ENCODE measurements around the gene SUCO.

DNA sequence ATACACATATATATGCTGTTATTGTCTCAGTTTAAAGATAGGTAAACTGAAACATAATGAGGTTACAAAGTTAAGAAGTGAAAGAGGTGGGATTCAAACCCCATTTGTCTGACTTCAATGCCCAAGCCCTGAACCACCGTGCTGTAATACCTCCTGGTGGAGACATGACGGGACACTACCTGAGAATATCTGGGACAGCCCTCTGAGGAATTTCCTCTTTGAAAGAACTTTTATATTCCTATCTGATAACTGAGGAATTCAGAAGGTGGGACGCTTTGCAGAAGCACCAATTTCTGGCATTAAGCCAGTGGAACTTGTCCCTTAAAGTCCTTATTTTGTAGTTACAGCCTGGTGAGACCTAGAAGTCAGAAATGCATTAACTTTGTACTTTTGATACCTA lies 93.9 kb downstream of the SUCO start:
- no peak for TF ChIP-seq POLR2A (IDR thresholded peaks at IDR 0.05)
- TF ChIP-seq, protein P1, sequence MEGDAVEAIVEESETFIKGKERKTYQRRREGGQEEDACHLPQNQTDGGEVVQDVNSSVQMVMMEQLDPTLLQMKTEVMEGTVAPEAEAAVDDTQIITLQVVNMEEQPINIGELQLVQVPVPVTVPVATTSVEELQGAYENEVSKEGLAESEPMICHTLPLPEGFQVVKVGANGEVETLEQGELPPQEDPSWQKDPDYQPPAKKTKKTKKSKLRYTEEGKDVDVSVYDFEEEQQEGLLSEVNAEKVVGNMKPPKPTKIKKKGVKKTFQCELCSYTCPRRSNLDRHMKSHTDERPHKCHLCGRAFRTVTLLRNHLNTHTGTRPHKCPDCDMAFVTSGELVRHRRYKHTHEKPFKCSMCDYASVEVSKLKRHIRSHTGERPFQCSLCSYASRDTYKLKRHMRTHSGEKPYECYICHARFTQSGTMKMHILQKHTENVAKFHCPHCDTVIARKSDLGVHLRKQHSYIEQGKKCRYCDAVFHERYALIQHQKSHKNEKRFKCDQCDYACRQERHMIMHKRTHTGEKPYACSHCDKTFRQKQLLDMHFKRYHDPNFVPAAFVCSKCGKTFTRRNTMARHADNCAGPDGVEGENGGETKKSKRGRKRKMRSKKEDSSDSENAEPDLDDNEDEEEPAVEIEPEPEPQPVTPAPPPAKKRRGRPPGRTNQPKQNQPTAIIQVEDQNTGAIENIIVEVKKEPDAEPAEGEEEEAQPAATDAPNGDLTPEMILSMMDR (IDR thresholded peaks at IDR 0.05), result no peak

Data from lower leg skin (tissue), 3 donors.